B cell (primary cell): ENCODE measurements around the gene SMIM1.
"Not testable (repeated sequence)": the region's sequence is repeated elsewhere in the genome, so short reads cannot be mapped to it uniquely, and the experiment has no call there.

Experiments used
- EZH2 ChIP-seq: IDR thresholded peaks from 2 replicates; pipeline ENCODE4 v1.6.1; 2012; ENCODE audit warnings: borderline replicate concordance, low read depth, mild to moderate bottlenecking, moderate library complexity, low read length; ENCODE audit not compliant: insufficient read depth, poor library complexity, severe bottlenecking
- TF ChIP-seq, protein P1 (sequence below): fragments of 200-600 bp; IDR thresholded peaks from one replicate; pipeline ENCODE4 v1.8.0; 2022; ENCODE audit warnings: antibody characterized with exemption, mild to moderate bottlenecking

DNA sequence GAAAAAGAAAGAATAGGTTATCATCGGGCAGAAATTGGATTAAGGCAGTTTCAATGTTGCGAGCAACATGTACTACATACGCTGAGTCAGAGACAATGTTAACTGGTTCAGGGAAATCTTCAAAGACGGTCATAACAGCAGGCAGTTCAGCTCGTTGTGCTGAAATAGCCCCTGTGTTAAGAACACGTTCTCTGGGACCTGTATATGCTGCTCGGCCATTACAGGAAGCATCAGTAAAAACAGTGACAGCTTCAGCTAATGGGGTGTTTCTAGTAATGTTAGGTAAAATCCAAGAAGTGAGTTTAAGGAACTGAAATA is 32.0 kb downstream of the SMIM1 start:
- TF ChIP-seq, protein P1, sequence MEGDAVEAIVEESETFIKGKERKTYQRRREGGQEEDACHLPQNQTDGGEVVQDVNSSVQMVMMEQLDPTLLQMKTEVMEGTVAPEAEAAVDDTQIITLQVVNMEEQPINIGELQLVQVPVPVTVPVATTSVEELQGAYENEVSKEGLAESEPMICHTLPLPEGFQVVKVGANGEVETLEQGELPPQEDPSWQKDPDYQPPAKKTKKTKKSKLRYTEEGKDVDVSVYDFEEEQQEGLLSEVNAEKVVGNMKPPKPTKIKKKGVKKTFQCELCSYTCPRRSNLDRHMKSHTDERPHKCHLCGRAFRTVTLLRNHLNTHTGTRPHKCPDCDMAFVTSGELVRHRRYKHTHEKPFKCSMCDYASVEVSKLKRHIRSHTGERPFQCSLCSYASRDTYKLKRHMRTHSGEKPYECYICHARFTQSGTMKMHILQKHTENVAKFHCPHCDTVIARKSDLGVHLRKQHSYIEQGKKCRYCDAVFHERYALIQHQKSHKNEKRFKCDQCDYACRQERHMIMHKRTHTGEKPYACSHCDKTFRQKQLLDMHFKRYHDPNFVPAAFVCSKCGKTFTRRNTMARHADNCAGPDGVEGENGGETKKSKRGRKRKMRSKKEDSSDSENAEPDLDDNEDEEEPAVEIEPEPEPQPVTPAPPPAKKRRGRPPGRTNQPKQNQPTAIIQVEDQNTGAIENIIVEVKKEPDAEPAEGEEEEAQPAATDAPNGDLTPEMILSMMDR, result not testable (repeated sequence)
- TF ChIP-seq EZH2, result not testable (repeated sequence)
